Measurements from ENCODE around the gene CELF1. TPM values are rescaled to one million over a fixed set of nuclear protein-coding genes. Genes with fewer than 3 reads are reported as not detected.

CELF1 gene
- total and polyA plus RNA-seq, 2 of the 13 experiments (the other 11 are each of a cell fraction or from before 2014, with no cell fraction given): 69.0 to 80.1 TPM

DNA sequence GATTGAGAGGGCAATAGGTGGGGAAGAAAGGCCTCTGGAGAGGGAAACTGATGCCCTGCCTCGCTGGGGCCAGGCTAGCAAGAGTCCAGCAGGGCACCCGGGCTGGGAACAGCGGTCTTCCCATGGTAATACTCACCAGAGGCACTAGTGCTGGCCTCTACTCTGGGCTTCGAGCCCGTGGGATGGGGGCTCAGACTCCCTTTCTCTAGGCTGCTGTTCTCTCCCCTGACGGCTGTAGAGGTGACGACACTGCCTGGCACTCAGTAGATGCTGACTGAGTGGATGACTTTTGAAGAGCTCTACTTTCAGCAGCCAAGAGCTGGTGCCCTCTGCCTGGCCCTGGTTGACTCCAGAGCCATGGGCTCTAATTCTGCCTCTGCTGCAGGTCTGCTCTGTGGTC is 42.1 kb upstream of the CELF1 start (continued):
- TF ChIP-seq TFE3 (CRISPR knock-in tag; IDR thresholded peaks at IDR 0.05): no peak
- no peak for TF ChIP-seq ZNF629 (CRISPR knock-in tag; conservative IDR thresholded peaks at IDR 0.05)
- no peak for TF ChIP-seq POLR2G (IDR thresholded peaks at IDR 0.05; ENCODE audit: low read depth, low read length)
- TF ChIP-seq NFRKB (IDR thresholded peaks at IDR 0.05): no peak
- TF ChIP-seq, protein P1, sequence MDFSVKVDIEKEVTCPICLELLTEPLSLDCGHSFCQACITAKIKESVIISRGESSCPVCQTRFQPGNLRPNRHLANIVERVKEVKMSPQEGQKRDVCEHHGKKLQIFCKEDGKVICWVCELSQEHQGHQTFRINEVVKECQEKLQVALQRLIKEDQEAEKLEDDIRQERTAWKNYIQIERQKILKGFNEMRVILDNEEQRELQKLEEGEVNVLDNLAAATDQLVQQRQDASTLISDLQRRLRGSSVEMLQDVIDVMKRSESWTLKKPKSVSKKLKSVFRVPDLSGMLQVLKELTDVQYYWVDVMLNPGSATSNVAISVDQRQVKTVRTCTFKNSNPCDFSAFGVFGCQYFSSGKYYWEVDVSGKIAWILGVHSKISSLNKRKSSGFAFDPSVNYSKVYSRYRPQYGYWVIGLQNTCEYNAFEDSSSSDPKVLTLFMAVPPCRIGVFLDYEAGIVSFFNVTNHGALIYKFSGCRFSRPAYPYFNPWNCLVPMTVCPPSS (IDR thresholded peaks at IDR 0.05): no peak
- no peak for TF ChIP-seq SATB2 (CRISPR knock-in tag; IDR thresholded peaks at IDR 0.05)
- no peak for TF ChIP-seq NFKB2 (CRISPR knock-in tag; IDR thresholded peaks at IDR 0.05; ENCODE audit: borderline replicate concordance)
- TF ChIP-seq ZNF329 (CRISPR knock-in tag; IDR thresholded peaks at IDR 0.05; ENCODE audit: low read depth): no peak
- no peak for TF ChIP-seq SAP130 (CRISPR knock-in tag; IDR thresholded peaks at IDR 0.05; ENCODE audit: low read depth)
- no peak for TF ChIP-seq SOX13 (IDR thresholded peaks at IDR 0.05)
- no peak for TF ChIP-seq SOX13 (CRISPR knock-in tag; conservative IDR thresholded peaks at IDR 0.05 in 1 of 2, IDR thresholded peaks at IDR 0.05 in 1 of 2)
- TF ChIP-seq ZBTB1 (CRISPR knock-in tag; IDR thresholded peaks at IDR 0.05; ENCODE audit: borderline replicate concordance): no peak
- TF ChIP-seq ZNF850 (CRISPR knock-in tag; conservative IDR thresholded peaks at IDR 0.05): no peak
- no peak for TF ChIP-seq RARA (CRISPR knock-in tag; IDR thresholded peaks at IDR 0.05)
- TF ChIP-seq ELF3 (CRISPR knock-in tag; IDR thresholded peaks at IDR 0.05): no peak
- no peak for TF ChIP-seq SMYD3 (CRISPR knock-in tag; IDR thresholded peaks at IDR 0.05)
- TF ChIP-seq ZNF615 (CRISPR knock-in tag; IDR thresholded peaks at IDR 0.05; ENCODE audit: borderline replicate concordance): no peak
